GM12891 (cell line): ENCODE results near the gene STX5.

Experiments
- POLR2A ChIP-seq: IDR thresholded peaks from 2 replicates; pipeline ENCODE4 v1.6.1; 2011; ENCODE audit warnings: low read depth, low read length, control low read depth
- POLR2AphosphoS5 ChIP-seq: IDR thresholded peaks from 2 replicates; pipeline ENCODE4 v1.6.1; 2011; ENCODE audit warnings: low read depth, low read length, control low read depth
- POU2F2 ChIP-seq: IDR thresholded peaks from 2 replicates; pipeline ENCODE4 v1.6.1; 2011; ENCODE audit warnings: low read depth, mild to moderate bottlenecking, control low read depth, low read length, moderate library complexity
- SPI1 ChIP-seq: IDR thresholded peaks from 2 replicates; pipeline ENCODE4 v1.6.1; 2011; ENCODE audit warnings: low read depth, low read length, control low read depth
- TAF1 ChIP-seq: IDR thresholded peaks from 2 replicates; pipeline ENCODE4 v1.6.1; 2011; ENCODE audit warnings: low read depth, low read length, control low read depth

DNA sequence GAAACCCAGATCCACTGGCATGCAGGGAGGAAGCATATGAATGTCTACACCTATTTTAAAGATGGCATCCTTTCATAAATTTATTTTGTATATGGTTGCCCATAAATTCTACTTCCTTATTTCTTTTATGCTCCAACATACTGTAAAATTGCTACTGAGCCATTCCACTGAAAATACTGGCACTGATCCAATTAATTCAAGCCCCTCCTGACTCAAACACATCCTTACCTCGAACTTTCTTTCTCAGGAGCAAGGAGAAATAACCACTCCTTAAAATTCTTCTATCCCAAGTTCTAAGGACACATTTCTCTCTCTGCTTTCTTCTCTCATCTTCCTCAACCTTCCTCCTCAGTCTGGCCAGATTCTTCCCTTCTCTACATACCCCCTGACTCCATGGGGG lies 21.1 kb downstream of the STX5 start:
- TF ChIP-seq POLR2A (0 out of 2 replicates have a peak, but pooled peaks have one; percentile 29), SPI1 (no peak), POLR2AphosphoS5 (no peak), TAF1 (no peak), POU2F2 (no peak)
